K562 (cell line): ENCODE measurements around the gene FOSL1. TPM values are rescaled to one million over a fixed set of nuclear protein-coding genes. Genes with fewer than 3 reads are reported as not detected.

Experiments
- ATAC-seq: fragments of 200-7000 bp; cut with Tn5 transposase; 3 replicates; pipeline ENCODE4 v1.9.1; 2020; ENCODE audit warnings: moderate library complexity
- BruUV-seq: library from RNA; stranded (reverse); fragments of 400-500 nt; replicated peaks from 2 replicates; lab custom pipeline; 2021; lab: Mats Ljungman, UMichigan
- CTCF ChIA-PET: fragments of 300-600 bp; formaldehyde crosslinking; extraction: SDS; loops from one replicate; lab custom pipeline; 2021; ENCODE audit warnings: low intra/inter-chr PET ratio; lab: Yijun Ruan, JAX
- POLR2A ChIA-PET: fragments of 300-600, 350-650 bp; sonication (Branson Sonifier 250); formaldehyde crosslinking; extraction: SDS; loops from one replicate; lab custom pipeline; 2021; ENCODE audit warnings: antibody characterized with exemption, inconsistent platforms; lab: Yijun Ruan, JAX
- DNase-seq, 4 experiments: peaks; one replicate each; pipeline versions ENCODE4 v3.0.0 to v3.0.0-alpha.2; 2011 to 2018; ENCODE audit warnings: low spot score in 3 of 4, mixed read lengths in 3 of 4; ENCODE audit errors: extremely low read depth in 1 of 4
- FAIRE-seq: peaks from 2 replicates; lab custom pipeline; 2011; peaks lifted over from hg19 to GRCh38; lab: Jason Lieb, UNC
- H2AFZ ChIP-seq: 2 replicates; pipeline ENCODE4 v1.6.0; 2011; ENCODE audit warnings: low read depth, low read length, control low read depth, inconsistent platforms
- H3K27ac ChIP-seq: fragments of 200-600 bp; 3 replicates; pipeline ENCODE4 v1.8.0; 2011; ENCODE audit warnings: low read depth, mild to moderate bottlenecking, control low read depth, inconsistent platforms, low read length, moderate library complexity, mixed read lengths; ENCODE audit errors: extremely low read depth
- H3K27me3 ChIP-seq, 2 experiments: fragments of 300-600 bp in 1 of 2; 2 replicates in 1 of 2; 3 replicates in 1 of 2; pipeline versions ENCODE4 v1.6.0 to v1.8.0; 2011; ENCODE audit warnings: inconsistent platforms in 2 of 2, low read length in 2 of 2, mild to moderate bottlenecking in 1 of 2, mixed read lengths in 1 of 2, moderate library complexity in 1 of 2; ENCODE audit not compliant: control insufficient read depth in 2 of 2, insufficient read depth in 2 of 2
- H3K36me3 ChIP-seq: fragments of 300-600 bp; 3 replicates; pipeline ENCODE4 v1.8.0; 2011; ENCODE audit warnings: mild to moderate bottlenecking, low read length, inconsistent platforms; ENCODE audit not compliant: control insufficient read depth, insufficient read depth
- H3K4me1 ChIP-seq, 2 experiments: fragments of 200-600 bp in 1 of 2; replicated peaks in 1 of 2; 2 replicates in 1 of 2; 3 replicates in 1 of 2; pipeline versions ENCODE4 v1.5.1 to v1.8.0; 2011; ENCODE audit warnings: inconsistent platforms in 2 of 2, low read length in 2 of 2, mild to moderate bottlenecking in 1 of 2, mixed read lengths in 1 of 2, moderate library complexity in 1 of 2; ENCODE audit not compliant: control insufficient read depth in 2 of 2, insufficient read depth in 2 of 2
- H3K4me2 ChIP-seq: 2 replicates; pipeline ENCODE4 v1.6.1; 2011; ENCODE audit warnings: low read length, control low read depth, inconsistent platforms, mixed read lengths; ENCODE audit not compliant: insufficient read depth
- H3K4me3 ChIP-seq: fragments of 200-600 bp; sonication (generic), shearing (Covaris generic); 2 replicates; pipeline ENCODE4 v1.5.1; 2016; ENCODE audit warnings: control low read depth, inconsistent platforms
- H3K79me2 ChIP-seq: fragments of 200-600 bp; 3 replicates; pipeline ENCODE4 v1.8.0; 2011; ENCODE audit warnings: low read length, inconsistent platforms; ENCODE audit not compliant: control insufficient read depth, insufficient read depth
- H3K9ac ChIP-seq, 2 experiments: 2 replicates each; pipeline versions ENCODE4 v1.6.0 to v1.6.1; 2011; ENCODE audit warnings: low read depth in 2 of 2, low read length in 2 of 2, control low read depth in 1 of 2, inconsistent platforms in 1 of 2, mild to moderate bottlenecking in 1 of 2, mixed read lengths in 1 of 2; ENCODE audit not compliant: insufficient read depth in 1 of 2
- H3K9me1 ChIP-seq: one replicate; pipeline ENCODE4 v1.6.0; 2011; ENCODE audit warnings: inconsistent platforms, mild to moderate bottlenecking, low read length, moderate library complexity; ENCODE audit not compliant: control insufficient read depth, insufficient read depth
- H3K9me3 ChIP-seq: replicated peaks from 2 replicates; pipeline ENCODE4 v1.5.1; 2011; ENCODE audit warnings: low read depth, low read length, inconsistent platforms; ENCODE audit not compliant: control insufficient read depth, insufficient read depth
- H4K20me1 ChIP-seq: replicated peaks from 2 replicates; pipeline ENCODE4 v1.6.1; 2011; ENCODE audit warnings: low read length, inconsistent platforms, mixed read lengths; ENCODE audit not compliant: control insufficient read depth, insufficient read depth
- CHCHD3 ChIP-seq: fragments of 250-450 bp; sonication (Bioruptor Pico); IDR thresholded peaks from 2 replicates; pipeline ENCODE4 v2.1.2; 2022; ENCODE audit warnings: mild to moderate bottlenecking
- L3MBTL2 ChIP-seq: fragments of 450-650 bp; IDR thresholded peaks from 2 replicates; pipeline ENCODE4 v1.6.1; 2016; ENCODE audit warnings: mild to moderate bottlenecking, moderate library complexity
- POLR2G ChIP-seq: fragments of 200-400 bp; formaldehyde crosslinking; IDR thresholded peaks from 2 replicates; pipeline ENCODE4 v1.6.1; 2017; ENCODE audit warnings: low read depth, mild to moderate bottlenecking, antibody characterized with exemption, low read length, moderate library complexity
- RBFOX2 ChIP-seq: fragments of 200-400 bp; formaldehyde crosslinking; IDR thresholded peaks from 2 replicates; pipeline ENCODE4 v1.6.1; 2017; ENCODE audit warnings: low read depth, mild to moderate bottlenecking, low read length, moderate library complexity
- RBM15 ChIP-seq: fragments of 200-400 bp; formaldehyde crosslinking; IDR thresholded peaks from 2 replicates; pipeline ENCODE4 v1.6.1; 2018; ENCODE audit warnings: mild to moderate bottlenecking, low read length, moderate library complexity; ENCODE audit not compliant: insufficient read depth
- RBM17 ChIP-seq: fragments of 200-400 bp; formaldehyde crosslinking; IDR thresholded peaks from 2 replicates; pipeline ENCODE4 v1.6.1; 2017; ENCODE audit warnings: low read depth, mild to moderate bottlenecking, low read length, borderline replicate concordance
- ZFX ChIP-seq: sonication (generic); formaldehyde crosslinking; IDR thresholded peaks from 2 replicates; pipeline ENCODE4 v1.8.0; 2022; ENCODE audit warnings: mild to moderate bottlenecking, missing genetic modification reagents, moderate library complexity
- ZNF551 ChIP-seq: fragments of 250-450 bp; sonication (Bioruptor Pico); IDR thresholded peaks from 2 replicates; pipeline ENCODE4 v1.5.0; 2021; ENCODE audit warnings: mild to moderate bottlenecking, moderate library complexity
- WGBS: fragments of 100-300 bp; shearing (Covaris generic); methylation state at CpG from one replicate; pipeline ENCODE4 v1.1.6; 2016; ENCODE audit warnings: low coverage, mixed read lengths; ENCODE audit not compliant: insufficient coverage; ENCODE audit errors: missing lambda C conversion rate; 5-methylcytosine and 5-hydroxymethylcytosine counted together
- in situ Hi-C: fragments of 300-500 bp; cut with MboI; formaldehyde crosslinking; loops from 4 replicates; pipeline ENCODE4 v1.15.0; 2018; ENCODE audit warnings: inconsistent platforms, mixed read lengths
- intact Hi-C: fragments of 100-400 bp; cut with micrococcal nuclease; formaldehyde crosslinking; loops from 2 replicates; pipeline ENCODE4 v1.14.2; 2022
- polyA plus RNA-seq, 8 experiments: library from polyadenylated mRNA; depleted of rRNA in 4 of 8; stranded (reverse) in 5 of 8; unstranded in 3 of 8; fragments of >200 nt; fragmentation: Nextera tagmentation in 2 of 8; fragmentation: Illumina TruSeq in 1 of 8; extraction: Ambion mirVana in 2 of 8; extraction: Trizol in 1 of 8; gene quantifications; 2 replicates each; pipeline versions ENCODE4 v1.2.1 to v1.2.3, GENCODE V29; 2011 to 2014; ENCODE audit warnings: inconsistent platforms in 1 of 8, missing spikeins in 1 of 8
- total RNA-seq, 7 experiments: library from RNA; depleted of rRNA in 6 of 7; stranded (reverse); fragments of >200 nt in 6 of 7; fragmentation: Illumina TruSeq in 2 of 7; extraction: Trizol in 2 of 7; gene quantifications; 2 replicates each; pipeline versions ENCODE4 v1.2.1 to v1.2.3, GENCODE V29; 2011 to 2021; ENCODE audit warnings: low replicate concordance in 1 of 7
- TF ChIP-seq, protein P1 (sequence below): fragments of 450-650 bp; IDR thresholded peaks from 2 replicates; pipeline ENCODE4 v1.7.1; 2018; ENCODE audit warnings: mild to moderate bottlenecking, low read depth; ENCODE audit not compliant: partially characterized antibody
- TF ChIP-seq, protein P2 (sequence below): fragments of 450-650 bp; formaldehyde crosslinking; IDR thresholded peaks from 2 replicates; pipeline ENCODE4 v1.4.0; 2022; ENCODE audit warnings: missing genetic modification characterization

FOSL1 gene
- total and polyA plus RNA-seq, 9 of the 15 experiments (the other 6 are each of a cell fraction or from before 2014, with no cell fraction given): 3.5 to 39.6 (median 10.0) TPM

DNA sequence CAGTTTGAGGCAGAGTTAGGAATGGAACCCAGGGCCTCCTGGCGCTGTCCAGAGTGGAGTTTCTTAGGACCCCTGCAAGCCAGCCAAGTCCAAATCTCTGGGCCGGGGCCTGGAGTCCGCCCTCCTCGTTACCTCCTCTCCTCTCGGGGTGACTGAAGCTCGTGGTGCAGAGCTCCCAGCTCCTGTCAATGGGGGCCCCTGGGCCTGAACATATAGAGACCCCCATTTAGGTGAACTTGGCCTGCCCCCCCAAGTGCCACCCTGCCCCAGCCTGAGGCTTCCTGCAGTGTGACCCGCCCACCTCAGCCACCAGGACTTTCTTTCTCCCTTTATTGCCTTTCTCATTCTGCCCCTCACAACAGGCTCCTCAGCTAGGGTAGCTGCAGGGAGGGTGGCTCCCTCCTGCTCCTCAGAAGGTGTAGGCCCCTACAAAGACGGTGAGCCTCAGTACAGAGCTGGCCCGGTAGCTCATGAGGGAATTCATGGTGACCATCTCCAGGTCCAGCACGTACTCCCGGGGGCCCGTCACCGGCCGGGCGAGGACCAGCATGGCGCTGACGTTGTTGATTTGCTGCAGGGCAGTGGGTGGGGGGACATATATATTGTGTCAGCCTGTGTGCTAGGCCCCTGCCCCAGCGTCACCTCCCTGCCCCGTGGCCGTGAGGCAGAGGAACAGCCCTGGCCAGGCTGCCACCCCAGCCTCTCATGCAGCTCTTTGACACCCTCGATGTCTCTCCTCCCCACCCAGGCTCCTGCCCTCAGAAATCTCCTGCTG is 33.5 kb downstream of the FOSL1 start:
- POLR2A ChIA-PET: interaction anchor here (0.6 to 8.2 kb wide), 7 partner anchors 7 to 1139 kb away, joined by 3 to 151 read pairs (median 5); partner anchors contain the start of genes CCDC85B, CFL1, CTSW and FIBP
- no peak for DNase-seq
- Histone ChIP-seq H2AFZ (no peak overlapping the region), H3K79me2 (peaks cover 14% of the 10 kb centered on the region), H3K27me3 (no peaks in the 10 kb centered on the region), H3K36me3 (peaks cover 65% of the 10 kb centered on the region; the same call in 2 of the 3 replicates), H3K9me3 (no peaks in the 10 kb centered on the region), H3K9ac (peak overlapping the region in 1 of 2 experiments; percentile 83; a peak in 3 of 4 replicates), H3K4me2 (no peak overlapping the region), H4K20me1 (no peaks in the 10 kb centered on the region), H3K27ac (peak overlapping the region; percentile 65; the same call in 1 of the 3 replicates), H3K9me1 (no peaks in the 10 kb centered on the region), H3K4me1 (peaks cover 23 to 78% of the 10 kb centered on the region in 2 experiments), H3K4me3 (no peak overlapping the region)
- no peak; the same call in 2 of the 3 replicates for ATAC-seq
- BruUV-seq: no TSS peak
- 83% methylated on average over 21 of the region's 21 CpGs for WGBS
- CTCF ChIA-PET: no interaction called here
- intact Hi-C loops (no loop called here), in situ Hi-C loops (no loop called here)
- TF ChIP-seq RBM17 (no peak), ZFX (CRISPR knock-in tag) (peak; percentile 27; the same call in 1 of the 2 replicates), POLR2G (peak; percentile 74), ZNF551 (CRISPR knock-in tag) (no peak), CHCHD3 (CRISPR knock-in tag) (no peak), L3MBTL2 (0 out of 2 replicates have a peak, but pooled peaks have one; percentile 13), RBFOX2 (peak; percentile 80), RBM15 (no peak)
- TF ChIP-seq, protein P1, sequence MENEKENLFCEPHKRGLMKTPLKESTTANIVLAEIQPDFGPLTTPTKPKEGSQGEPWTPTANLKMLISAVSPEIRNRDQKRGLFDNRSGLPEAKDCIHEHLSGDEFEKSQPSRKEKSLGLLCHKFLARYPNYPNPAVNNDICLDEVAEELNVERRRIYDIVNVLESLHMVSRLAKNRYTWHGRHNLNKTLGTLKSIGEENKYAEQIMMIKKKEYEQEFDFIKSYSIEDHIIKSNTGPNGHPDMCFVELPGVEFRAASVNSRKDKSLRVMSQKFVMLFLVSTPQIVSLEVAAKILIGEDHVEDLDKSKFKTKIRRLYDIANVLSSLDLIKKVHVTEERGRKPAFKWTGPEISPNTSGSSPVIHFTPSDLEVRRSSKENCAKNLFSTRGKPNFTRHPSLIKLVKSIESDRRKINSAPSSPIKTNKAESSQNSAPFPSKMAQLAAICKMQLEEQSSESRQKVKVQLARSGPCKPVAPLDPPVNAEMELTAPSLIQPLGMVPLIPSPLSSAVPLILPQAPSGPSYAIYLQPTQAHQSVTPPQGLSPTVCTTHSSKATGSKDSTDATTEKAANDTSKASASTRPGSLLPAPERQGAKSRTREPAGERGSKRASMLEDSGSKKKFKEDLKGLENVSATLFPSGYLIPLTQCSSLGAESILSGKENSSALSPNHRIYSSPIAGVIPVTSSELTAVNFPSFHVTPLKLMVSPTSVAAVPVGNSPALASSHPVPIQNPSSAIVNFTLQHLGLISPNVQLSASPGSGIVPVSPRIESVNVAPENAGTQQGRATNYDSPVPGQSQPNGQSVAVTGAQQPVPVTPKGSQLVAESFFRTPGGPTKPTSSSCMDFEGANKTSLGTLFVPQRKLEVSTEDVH: no peak
- TF ChIP-seq, protein P2, sequence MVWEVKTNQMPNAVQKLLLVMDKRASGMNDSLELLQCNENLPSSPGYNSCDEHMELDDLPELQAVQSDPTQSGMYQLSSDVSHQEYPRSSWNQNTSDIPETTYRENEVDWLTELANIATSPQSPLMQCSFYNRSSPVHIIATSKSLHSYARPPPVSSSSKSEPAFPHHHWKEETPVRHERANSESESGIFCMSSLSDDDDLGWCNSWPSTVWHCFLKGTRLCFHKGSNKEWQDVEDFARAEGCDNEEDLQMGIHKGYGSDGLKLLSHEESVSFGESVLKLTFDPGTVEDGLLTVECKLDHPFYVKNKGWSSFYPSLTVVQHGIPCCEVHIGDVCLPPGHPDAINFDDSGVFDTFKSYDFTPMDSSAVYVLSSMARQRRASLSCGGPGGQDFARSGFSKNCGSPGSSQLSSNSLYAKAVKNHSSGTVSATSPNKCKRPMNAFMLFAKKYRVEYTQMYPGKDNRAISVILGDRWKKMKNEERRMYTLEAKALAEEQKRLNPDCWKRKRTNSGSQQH: no peak
- no peak for FAIRE-seq
